GM12864 (cell line): ENCODE data around the gene HDAC4.
A peak's percentile ranks its signal among the peaks of the same experiment; 100 is the strongest.
"Not testable (repeated sequence)": the region's sequence is repeated elsewhere in the genome, so short reads cannot be mapped to it uniquely, and the experiment has no call there.

Experiments used
- DNase-seq: peaks from one replicate; pipeline ENCODE4 v3.0.0-alpha.2; 2011; ENCODE audit warnings: low read depth
- H3K4me3 ChIP-seq: 2 replicates; pipeline ENCODE4 v1.5.1; 2011; ENCODE audit warnings: mild to moderate bottlenecking, low read depth, low read length, control low read depth
- TF ChIP-seq, protein P1 (sequence below): IDR thresholded peaks from 2 replicates; pipeline ENCODE4 v1.5.1; 2011; ENCODE audit warnings: low read depth, mild to moderate bottlenecking, moderate library complexity, low read length, control low read depth, inconsistent platforms; ENCODE audit errors: missing control alignments

The HDAC4 gene

DNA sequence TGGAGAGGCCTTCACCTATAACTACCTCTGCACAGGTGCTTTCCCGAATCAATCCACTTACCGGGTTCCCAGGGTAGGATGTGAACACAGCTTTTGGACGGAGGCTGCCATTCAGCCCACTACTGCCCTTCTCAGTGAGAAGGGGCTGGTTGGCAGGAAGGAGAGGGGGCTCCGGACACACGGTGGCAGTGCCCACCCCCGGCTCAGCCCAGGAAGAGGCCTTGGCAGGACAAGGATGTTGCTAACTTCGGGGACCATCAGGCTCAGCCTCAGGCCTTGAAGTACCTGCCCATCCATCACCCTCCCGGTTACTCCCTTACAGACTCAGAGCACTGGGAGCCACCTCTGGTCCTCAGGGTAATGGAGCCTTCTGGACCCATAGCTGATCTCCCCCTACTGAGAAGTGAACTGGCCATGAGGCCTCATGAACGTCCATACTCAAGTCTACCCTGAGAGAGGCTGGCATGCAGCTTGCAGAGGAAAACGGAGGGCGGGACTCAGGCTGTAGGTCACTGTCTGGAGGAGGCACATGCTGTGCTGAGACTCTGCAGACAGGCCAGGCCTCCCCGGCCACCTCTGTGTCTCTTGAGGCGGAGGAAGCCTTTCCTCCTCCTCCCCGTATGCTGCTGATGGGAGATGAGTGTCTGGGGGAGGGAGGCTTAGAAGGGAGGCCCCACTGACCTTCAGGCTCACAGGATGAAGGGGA is 361.9 kb downstream of the HDAC4 start:
- DNase-seq, result no peak
- no peak overlapping the region for H3K4me3 ChIP-seq
- TF ChIP-seq, protein P1, sequence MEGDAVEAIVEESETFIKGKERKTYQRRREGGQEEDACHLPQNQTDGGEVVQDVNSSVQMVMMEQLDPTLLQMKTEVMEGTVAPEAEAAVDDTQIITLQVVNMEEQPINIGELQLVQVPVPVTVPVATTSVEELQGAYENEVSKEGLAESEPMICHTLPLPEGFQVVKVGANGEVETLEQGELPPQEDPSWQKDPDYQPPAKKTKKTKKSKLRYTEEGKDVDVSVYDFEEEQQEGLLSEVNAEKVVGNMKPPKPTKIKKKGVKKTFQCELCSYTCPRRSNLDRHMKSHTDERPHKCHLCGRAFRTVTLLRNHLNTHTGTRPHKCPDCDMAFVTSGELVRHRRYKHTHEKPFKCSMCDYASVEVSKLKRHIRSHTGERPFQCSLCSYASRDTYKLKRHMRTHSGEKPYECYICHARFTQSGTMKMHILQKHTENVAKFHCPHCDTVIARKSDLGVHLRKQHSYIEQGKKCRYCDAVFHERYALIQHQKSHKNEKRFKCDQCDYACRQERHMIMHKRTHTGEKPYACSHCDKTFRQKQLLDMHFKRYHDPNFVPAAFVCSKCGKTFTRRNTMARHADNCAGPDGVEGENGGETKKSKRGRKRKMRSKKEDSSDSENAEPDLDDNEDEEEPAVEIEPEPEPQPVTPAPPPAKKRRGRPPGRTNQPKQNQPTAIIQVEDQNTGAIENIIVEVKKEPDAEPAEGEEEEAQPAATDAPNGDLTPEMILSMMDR, result no peak

DNA sequence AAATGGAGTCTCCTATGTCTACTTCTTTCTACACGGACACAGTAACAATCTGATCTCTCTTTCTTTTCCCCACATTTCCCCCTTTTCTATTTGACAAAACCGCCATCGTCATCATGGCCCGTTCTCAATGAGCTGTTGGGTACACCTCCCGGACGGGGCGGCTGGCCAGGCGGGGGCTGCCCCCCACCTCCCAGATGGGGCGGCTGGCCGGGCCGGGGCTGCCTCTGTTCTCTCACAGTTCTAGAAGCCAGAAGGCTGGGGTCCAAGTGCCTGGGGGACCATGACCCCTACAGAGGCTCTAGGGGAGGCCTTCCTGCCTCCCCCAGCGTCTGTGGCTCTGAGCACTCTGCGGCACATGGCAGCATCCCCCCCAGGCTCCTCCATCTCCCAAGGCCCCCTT is 362.5 kb downstream of the HDAC4 start:
- not testable (repeated sequence) for H3K4me3 ChIP-seq, DNase-seq

DNA sequence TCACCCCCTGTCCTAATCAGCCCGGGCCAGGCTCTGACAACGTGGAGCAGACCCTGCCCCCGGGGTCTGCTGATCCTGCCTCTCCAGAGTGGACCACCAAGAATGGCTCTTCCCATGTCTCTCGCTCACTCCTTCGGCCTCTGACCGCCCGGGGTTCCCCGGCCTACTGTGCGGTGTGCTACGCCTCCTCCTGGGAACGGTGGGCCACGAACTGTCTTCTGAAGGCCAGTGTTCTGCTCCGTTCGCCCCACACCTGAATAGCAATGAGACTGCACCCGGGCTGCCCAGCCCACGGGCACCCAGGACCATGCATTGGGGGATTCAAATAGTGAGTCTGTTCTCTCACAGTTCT is 363.3 kb downstream of the HDAC4 start:
- DNase-seq, result no peak
- TF ChIP-seq, protein P1, result no peak
- no peak overlapping the region for H3K4me3 ChIP-seq

DNA sequence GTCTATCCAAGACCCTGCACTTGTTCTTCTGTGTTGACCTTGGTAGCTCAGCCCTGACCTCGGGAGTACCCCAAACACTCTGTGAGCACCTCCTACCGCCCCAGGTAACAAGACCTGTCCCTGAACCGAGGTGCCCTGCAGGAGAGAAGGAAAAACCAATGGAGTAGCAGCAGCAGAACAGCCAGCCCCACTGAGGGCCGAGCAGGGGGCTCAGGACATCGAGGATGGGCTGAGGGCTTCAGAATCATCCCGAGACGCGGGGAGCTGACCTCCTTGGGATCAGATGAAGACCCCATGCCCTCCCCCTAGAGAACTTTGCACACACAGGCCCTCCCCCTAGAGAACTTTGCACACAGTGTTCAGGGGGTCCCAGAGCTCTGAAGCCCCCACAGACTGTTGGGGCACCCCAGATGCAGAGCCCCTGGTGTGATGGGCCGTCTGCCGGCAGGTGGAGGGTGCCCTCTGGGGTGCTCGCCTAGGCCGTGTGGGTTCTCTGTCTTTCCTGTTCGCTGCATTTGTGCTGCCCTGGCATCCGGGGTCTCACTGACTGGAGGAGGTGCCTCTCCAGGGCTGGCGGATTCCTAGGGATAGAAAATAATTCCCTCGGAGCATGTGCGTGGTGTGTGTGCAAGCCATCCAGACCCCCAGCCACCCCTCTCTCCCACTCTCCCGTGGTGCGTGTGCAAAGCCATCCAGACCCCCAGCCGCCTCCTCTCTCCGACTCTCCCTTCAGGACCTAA is 363.8 kb downstream of the HDAC4 start:
- no peak for DNase-seq
- H3K4me3 ChIP-seq, result no peak overlapping the region
- TF ChIP-seq, protein P1, result no peak

DNA sequence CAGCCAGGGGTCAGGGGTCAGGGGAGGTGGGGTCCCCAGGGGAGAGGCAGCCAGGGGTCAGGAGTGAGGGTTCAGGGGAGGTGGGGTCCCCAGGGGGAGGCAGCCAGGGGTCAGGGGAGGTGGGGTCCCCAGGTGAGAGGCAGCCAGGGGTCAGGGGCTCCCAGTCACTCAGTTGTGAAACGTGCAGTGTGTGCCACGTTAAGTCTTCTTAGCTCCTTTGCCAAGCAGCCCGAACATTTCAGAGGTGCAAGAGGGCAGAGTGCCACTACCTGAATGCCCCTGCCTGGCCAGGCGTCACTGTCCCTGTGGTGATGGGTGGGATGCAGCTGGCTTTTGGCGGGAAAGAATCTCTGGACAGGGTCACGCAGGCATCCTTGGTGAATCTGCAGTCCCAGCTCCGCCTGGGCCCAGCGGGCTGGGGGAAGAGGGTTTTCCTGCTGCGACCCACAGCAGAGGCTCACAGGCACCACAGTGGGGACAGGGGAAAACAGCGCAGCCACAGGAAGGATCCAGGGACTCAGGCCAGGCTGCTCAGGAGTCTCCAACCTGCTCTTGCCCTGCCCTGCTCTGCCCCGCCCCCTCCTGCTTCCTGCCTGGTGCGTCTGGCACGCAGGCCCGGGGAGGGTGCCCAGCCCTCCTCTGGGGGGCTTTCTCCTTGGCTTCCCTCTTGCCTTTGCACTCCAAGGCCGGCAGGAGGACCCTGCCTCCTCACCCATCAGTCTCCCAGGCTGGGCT is 364.7 kb downstream of the HDAC4 start:
- no peak for DNase-seq
- TF ChIP-seq, protein P1, result no peak

DNA sequence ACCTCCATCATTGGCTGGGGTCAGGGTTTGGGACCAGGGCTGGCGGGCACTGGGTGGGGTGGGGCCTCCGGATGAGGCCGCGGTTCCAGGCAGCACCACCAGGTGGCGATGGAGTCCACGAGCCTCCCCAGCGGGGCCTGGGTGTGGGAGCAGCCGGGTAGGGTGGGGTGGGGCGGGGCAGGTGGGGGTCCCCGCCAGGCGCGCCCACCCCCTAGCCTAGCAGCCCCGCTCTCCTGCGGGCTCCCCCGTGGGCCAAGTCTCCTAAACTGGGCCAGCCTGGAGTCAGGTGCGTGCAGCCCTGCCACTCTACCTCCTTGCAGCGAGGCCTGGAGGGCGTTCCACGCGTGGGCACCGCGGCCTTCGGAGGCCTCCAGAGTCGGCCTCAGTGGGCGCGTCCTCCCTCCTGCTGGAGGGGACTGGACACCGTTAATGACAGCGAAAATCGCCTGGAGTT is 365.4 kb downstream of the HDAC4 start:
- TF ChIP-seq, protein P1, result peak; percentile 82
- H3K4me3 ChIP-seq, result no peak overlapping the region
- no peak for DNase-seq

More for the DNA sequence above, 364.7 kb downstream of the HDAC4 start:
- H3K4me3 ChIP-seq, result no peak overlapping the region

DNA sequence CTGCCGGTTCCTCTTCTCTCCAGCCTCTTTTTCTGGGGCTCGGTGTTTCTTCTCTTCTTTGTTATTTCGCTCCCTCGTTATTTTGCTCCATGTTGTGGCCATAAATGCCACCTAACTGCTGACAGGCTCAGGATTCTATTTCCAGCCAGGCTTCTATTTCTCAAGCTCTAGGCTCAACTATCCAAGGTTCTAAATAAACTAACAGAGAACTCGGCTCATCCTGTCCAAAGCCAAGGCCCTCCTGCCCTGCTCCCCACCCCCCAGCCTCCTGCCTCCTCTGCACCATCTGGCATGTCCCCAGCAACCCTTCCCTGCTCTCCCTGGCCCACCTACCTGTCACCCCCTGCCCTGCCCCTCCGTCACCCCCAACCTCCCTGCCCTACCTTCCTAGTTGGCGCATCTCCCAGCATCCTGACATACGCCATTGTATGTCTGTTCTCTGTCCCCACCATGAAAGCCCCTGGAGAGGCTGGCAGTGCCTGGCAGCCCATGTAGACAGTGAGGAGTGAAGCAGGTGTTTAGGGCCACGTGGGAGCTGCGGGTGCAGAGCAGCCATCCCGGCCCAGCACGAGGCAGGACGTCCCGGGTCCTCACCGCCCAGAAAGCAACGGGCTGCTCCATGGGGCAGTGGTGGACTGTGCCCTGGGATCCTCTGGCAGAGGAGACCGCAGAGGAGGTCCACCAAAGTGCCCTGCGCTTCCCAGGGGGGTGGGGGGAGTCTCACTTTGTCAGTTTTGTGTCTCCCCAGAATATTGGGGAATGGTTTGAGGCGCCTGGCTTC is 366.1 kb downstream of the HDAC4 start:
- TF ChIP-seq, protein P1, result no peak
- no peak overlapping the region for H3K4me3 ChIP-seq
- DNase-seq, result no peak
